Pons (tissue), 1 donor: Measurements from ENCODE around the gene CSHL1.
A peak's percentile ranks its signal among the peaks of the same experiment; 100 is the strongest.

ENCODE experiments used
- DNase-seq: peaks from one replicate; pipeline ENCODE4 v3.0.0-alpha.2; 2016; ENCODE audit warnings: low spot score

The CSHL1 gene

DNA sequence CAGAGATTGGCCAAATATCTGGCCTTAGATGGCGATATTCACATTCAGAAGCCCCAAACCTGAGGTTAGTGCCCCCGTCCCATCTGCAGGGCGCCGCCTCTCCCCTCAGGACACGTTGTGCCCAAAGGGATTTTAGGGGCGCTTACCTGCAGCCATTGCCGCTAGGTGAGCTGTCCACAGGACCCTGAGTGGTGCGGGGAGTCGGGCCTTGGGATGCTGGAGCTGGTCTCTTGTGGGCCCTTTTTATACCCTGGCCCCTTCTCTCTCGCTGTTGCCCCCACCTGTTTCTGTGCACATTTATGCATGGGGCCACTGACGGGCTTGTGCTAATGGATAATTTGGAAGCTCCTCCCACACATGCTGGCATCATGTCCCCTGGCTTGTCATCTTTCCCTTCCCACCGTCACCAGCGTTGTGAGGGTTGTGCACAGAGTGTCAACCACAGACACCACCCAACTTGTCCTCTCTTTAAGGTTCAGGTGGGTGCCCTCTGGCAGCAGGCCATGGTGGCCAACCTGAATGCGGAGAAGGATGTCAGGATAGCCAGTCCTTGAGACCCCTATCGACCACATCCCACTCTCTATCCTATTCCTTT, at the start of gene CSHL1:
Gene CSHL1 (minus strand): TSS at position 218 of the 595 bp plus-strand sequence. CDS start 62 bp downstream, at position 156.
- no peak for DNase-seq

DNA sequence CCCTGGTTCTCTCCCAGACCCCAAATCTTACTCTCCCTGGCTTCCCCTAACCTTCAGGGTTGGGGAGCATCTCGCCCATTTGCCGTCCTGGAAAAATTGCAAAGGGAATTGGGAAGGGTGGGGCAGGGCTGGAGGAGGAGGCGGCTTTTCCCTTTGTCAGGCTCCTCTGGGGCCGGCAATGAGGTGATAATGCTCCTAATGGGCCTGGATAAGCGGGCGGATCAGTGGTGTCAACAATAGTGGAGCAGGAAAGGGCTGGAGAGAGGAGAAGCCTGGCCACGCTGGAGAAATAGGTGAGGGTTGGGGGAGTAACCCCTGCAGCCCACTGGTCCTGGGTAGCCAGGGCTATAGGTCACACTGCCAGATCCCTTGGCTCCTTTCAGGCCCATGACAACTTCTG, 49.4 kb upstream of the CSHL1 start:
- DNase-seq: no peak

DNA sequence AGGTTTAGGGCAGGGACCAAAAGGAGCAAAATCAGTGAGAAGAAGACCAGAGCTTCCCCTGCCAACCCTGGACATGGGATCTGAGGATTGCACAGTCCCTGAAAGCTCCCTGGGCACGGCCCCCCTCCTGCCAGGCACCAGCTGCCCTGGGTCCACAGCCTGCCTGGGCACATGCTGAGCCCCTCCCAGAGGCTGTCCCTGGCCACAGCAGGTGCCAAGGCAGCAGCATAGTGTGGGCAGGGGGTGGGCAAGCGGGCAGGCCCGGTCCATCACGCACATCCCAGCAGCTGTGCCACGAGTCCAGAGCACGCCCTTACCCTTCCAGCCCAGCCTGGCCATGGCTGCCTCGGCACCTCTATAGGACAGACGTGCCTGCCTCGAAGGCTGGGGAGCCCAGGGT, 48.9 kb upstream of the CSHL1 start:
- no peak for DNase-seq

- DNase-seq: no peak
Observed at GRCh38 chr17:63956296-63956920, 45.4 kb upstream of the CSHL1 start.

DNA sequence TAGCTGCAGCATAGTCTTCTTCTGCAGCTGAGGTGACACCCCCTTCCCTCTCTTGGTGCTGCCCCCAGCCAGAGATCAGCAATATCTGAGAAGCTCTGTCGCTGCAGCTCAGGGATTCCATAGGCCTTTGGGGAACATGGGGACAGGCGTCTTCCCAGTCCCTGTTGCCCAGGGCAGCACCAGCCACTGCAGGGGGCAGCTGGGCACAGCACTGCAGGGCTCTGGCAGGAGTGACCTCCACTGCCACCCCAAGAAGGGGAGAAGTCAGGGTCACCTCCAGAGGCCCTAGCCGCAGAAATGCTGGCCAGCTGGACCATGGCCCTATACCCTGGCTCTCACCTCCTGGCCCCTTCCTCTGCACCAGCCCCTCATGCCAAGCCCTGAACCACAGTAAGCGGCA, 44.7 kb upstream of the CSHL1 start:
- DNase-seq: no peak

DNA sequence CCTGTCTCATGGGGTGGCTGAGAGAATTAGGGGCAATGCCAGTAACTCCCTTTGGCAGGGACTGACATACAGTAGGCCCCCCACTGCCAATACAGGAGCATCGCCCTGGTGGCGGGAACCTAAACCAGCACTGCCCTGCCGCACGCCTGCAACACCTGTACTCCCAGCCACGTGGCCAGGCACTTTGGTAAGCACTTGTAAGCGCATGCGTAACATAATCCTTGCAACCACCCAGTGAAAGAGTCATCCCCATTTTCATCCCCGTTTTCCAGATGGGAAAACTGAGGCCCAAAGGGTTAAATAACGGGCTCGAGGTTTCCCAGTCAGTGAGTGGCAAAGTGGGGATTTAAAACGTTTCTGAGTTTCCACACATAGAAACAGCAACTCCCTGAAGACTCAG, 44.2 kb upstream of the CSHL1 start:
- no peak for DNase-seq

DNA sequence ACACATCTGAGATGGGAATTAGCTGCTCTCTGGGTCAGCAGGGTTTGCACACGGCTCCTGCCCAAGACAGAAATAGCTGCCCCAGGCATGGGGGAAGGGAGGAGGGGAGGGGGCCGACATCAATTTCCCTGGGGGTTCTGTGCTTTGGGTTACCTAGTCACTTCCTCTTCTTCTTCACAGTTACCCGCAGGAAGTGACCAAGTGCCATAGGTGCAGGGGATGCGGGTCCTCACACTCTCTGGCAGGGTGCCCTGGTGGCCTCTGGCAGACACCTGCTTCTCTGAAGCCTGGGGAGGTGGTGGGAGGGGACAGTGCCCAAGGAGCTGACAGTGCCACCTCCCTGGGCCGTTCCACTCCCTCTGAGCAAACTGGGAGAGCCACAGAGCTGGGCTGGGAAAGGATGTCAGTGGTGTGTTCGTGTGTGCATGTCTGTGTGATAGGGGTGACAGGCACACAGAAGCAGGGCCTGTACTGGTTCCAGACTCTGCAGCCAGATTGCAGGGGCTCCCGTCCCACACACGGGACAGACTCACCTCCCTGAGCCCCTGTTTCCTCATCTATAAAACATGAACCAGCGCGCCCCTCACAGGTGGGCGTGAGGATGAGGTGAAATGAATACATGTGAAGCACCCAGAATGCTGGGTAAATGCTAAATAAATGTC, 43.5 kb upstream of the CSHL1 start:
- DNase-seq: no peak

GRCh38 chr17:63950940-63951907, 40.2 kb upstream of the CSHL1 start:
- DNase-seq: no peak

GRCh38 chr17:63949576-63950250, 38.7 kb upstream of the CSHL1 start:
- no peak for DNase-seq

DNA sequence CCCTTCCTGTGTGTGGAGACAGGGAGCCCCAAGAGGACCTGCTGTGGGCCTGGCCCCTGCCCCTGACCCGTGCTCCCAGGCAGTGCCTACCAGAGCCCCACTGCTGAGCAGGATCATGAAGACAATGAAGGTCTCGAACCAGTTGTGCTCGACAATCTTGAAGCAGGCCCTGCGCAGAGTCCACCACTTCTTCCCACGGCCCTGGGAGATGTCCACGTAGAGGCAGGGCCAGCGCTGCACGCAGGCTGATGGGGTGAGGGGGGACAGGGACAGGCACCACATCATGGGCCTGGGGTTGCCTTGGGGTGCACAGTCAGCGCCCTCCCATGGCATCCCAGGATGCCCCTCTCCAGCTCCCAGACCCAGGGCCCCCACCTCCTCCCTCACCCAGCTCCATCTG, 37.5 kb upstream of the CSHL1 start:
- no peak for DNase-seq

- DNase-seq: no peak
Observed at GRCh38 chr17:63947711-63948330, 36.8 kb upstream of the CSHL1 start.

DNA sequence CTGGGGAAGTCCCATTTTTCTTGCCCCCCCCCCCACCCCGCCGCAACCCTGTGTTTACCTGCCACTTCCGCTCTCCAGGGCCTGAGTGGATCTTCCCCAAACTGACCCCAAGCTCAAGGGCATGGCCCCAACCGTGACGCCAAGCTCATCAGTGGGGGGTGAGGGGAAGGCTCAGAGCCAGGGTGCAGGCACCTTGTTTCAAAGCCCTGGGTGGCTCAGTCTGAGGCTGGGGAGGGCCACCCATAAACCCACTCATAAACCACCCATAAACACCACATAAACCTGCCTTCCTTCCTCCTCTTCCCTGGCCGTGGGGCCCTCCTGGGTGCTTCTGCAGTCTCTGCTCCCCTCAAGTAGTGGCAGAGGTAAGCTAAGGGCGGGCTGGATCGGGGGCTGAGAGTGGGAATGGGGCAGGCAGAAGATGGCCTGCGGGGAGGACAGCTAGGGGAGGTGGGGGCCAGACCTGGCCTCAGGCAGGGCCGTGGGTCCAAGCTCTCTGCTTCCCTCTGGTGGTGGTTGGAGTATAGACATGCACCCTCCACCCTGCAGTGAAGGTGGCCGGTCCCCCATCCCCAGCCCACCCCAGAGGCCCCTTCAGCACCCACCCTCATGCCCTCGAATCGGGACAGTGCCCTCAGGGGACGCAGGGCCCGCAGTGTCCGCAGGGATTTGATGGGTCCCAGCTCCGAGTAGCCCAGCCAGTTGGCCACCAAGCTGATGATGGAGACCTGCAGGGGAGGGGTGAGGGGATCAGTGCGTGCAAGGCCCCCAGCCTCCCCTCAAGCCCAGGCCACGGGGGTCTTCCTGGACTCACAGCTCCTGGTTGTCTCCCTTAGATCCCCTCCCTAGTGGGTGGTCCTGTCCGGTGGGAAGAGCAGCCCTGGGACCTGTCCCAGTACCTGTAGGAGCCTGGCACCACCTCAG, 35.6 kb upstream of the CSHL1 start:
- peak; percentile 2 for DNase-seq

- no peak for DNase-seq
Observed at GRCh38 chr17:63945784-63946439, 34.9 kb upstream of the CSHL1 start.

GRCh38 chr17:63944736-63945499, 33.9 kb upstream of the CSHL1 start:
- no peak for DNase-seq

DNA sequence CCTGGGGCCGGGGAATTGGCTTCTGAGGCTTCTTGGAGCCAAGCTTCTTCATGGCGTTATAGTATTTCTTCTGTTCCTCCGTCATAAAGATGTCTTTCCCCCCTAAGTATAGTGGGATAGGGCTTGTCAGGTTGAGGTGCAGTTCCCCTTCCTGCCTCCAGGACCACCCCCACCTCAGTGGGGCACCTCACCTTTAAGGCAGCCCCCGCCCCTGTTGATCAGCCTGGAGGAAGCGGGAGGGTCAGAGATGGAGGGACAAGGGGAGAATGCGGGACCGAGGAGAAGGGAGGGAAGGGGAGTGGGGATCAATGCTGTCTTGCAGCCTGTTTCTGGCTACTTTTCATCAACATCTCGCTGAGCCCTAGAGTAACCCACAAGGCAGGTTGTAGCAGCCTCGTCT, 32.7 kb upstream of the CSHL1 start:
- DNase-seq: no peak

- no peak for DNase-seq
Observed at GRCh38 chr17:63942309-63942985, 31.4 kb upstream of the CSHL1 start.

GRCh38 chr17:63941751-63942150, 30.7 kb upstream of the CSHL1 start:
- DNase-seq: no peak

GRCh38 chr17:63941162-63941561, 30.1 kb upstream of the CSHL1 start:
- DNase-seq: no peak
